SU-DHL-6 (cell line): Measurements from ENCODE around the gene GMDS.

Experiments used
- EZH2phosphoT487 ChIP-seq: fragments of 200-600 bp; sonication (generic), shearing (Covaris generic); conservative IDR thresholded peaks from 2 replicates; pipeline ENCODE4 v1.6.1; 2018; ENCODE audit warnings: mild to moderate bottlenecking, antibody characterized with exemption, low read length, moderate library complexity, mixed read lengths
- TF ChIP-seq, protein P1 (sequence below): fragments of 200-600 bp; sonication (generic); IDR thresholded peaks from one replicate; pipeline ENCODE4 v1.5.1; 2017; ENCODE audit warnings: antibody characterized with exemption, mild to moderate bottlenecking, low read length, moderate library complexity; ENCODE audit not compliant: insufficient read depth, poor library complexity, severe bottlenecking

DNA sequence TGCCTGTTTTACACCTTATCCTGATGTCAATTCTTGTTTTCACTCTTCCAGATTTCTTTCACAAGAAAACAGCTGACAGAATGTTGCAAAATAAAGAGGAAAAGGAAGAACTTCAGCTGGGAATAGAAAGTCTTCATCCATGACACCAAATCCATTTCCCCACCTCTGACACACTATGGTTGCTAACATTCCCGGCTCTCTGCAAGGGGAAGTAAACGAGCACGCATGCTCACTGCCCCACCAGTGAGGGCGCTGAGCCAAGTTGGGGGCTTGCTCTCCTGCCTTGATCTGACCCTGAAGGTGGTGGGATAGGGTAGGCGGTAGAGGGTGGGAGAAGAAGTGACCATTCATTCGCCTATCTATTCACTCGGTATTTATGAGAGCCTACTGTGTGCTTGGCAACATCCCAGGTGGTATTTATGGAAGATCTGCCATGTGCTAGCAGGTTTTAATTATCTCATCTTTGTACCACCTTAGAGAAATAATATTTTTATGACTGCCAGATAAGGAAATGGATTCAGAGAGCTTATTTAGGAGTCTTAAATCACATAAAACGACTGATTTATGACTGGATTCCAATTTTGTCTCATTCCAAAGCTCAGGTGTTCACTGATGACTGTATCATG, 429.5 kb downstream of the GMDS start:
- TF ChIP-seq, protein P1, sequence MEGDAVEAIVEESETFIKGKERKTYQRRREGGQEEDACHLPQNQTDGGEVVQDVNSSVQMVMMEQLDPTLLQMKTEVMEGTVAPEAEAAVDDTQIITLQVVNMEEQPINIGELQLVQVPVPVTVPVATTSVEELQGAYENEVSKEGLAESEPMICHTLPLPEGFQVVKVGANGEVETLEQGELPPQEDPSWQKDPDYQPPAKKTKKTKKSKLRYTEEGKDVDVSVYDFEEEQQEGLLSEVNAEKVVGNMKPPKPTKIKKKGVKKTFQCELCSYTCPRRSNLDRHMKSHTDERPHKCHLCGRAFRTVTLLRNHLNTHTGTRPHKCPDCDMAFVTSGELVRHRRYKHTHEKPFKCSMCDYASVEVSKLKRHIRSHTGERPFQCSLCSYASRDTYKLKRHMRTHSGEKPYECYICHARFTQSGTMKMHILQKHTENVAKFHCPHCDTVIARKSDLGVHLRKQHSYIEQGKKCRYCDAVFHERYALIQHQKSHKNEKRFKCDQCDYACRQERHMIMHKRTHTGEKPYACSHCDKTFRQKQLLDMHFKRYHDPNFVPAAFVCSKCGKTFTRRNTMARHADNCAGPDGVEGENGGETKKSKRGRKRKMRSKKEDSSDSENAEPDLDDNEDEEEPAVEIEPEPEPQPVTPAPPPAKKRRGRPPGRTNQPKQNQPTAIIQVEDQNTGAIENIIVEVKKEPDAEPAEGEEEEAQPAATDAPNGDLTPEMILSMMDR = no peak
- no peak for TF ChIP-seq EZH2phosphoT487
